ENCODE measurements around the gene PCBD2. TPM values are rescaled to one million over a fixed set of nuclear protein-coding genes. Genes with fewer than 3 reads are reported as not detected.
A peak's percentile ranks its signal among the peaks of the same experiment; 100 is the strongest.

Gene PCBD2
- polyA plus RNA-seq, 1 experiment = 3.3 TPM

- POLR2A ChIA-PET = no interaction called here
- peak; percentile 36 for TF ChIP-seq CTCF (IDR thresholded peaks at IDR 0.05; ENCODE audit: insufficient read depth, low read depth, low read length)
- H3K4me3 ChIP-seq (ENCODE audit: low read depth, low read length) = no peak overlapping the region
- CTCF ChIA-PET = interaction anchor here (0.7 to 2.5 kb wide), 12 partner anchors 11 to 318 kb away, joined by 3 to 13 read pairs (median 3); no protein-coding TSS in a partner anchor
- H3K36me3 ChIP-seq (ENCODE audit: control insufficient read depth, insufficient read depth, low read length) = no peaks in the 10 kb centered on the region
- H3K27me3 ChIP-seq (ENCODE audit: control insufficient read depth, insufficient read depth, low read length) = no peaks in the 10 kb centered on the region
- DNase-seq (ENCODE audit: low read depth) = no peak
Observed at GRCh38 chr5:135010502-135011354, 105.8 kb downstream of the PCBD2 start.

GRCh38 chr5:135011355-135012032, 106.6 kb downstream of the PCBD2 start:
- no peak for TF ChIP-seq CTCF (IDR thresholded peaks at IDR 0.05; ENCODE audit: insufficient read depth, low read depth, low read length)
- Histone ChIP-seq H3K27me3 (ENCODE audit: control insufficient read depth, insufficient read depth, low read length) (no peaks in the 10 kb centered on the region), H3K36me3 (ENCODE audit: control insufficient read depth, insufficient read depth, low read length) (no peaks in the 10 kb centered on the region), H3K4me3 (ENCODE audit: low read depth, low read length) (no peak overlapping the region)
- no peak for DNase-seq (ENCODE audit: low read depth)
- ChIA-PET CTCF (interaction anchor here (0.7 to 2.5 kb wide), 11 partner anchors 11 to 414 kb away, joined by 3 to 13 read pairs (median 4); no protein-coding TSS in a partner anchor), POLR2A (no interaction called here)

DNA sequence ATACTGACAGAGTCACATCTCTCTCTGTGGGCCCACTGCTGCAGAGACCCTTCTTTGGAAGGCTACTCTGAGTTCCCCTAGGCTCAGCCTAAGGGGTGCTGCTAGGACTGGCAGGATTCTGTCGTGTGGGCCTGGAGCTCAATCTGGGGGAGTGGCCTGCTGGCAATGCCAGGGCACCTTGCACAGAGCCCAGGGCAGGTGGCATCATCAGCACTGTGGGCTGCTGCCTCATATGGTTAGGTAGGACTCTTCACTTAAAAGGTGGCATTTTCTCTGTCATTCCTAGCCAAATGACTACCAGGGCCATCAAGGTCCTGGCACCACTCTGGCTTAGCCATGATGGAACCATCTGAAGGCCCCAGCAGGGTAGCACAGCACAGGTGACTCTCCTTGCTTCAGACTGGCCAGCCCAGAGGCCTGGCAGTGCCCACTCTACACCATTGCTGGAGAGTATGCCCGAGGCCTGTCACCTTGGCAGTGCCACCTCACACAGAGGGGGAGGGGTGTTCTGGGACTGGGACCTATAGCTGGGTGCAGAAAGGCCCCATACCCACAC, 107.2 kb downstream of the PCBD2 start:
- DNase-seq (ENCODE audit: low read depth) = no peak
- ChIA-PET CTCF (interaction anchor here (0.5 to 2.5 kb wide), 7 partner anchors 10 to 414 kb away, joined by 3 to 13 read pairs (median 5); no protein-coding TSS in a partner anchor), POLR2A (no interaction called here)
- TF ChIP-seq CTCF (IDR thresholded peaks at IDR 0.05; ENCODE audit: insufficient read depth, low read depth, low read length) = no peak
- Histone ChIP-seq H3K4me3 (ENCODE audit: low read depth, low read length) (no peak overlapping the region), H3K36me3 (ENCODE audit: control insufficient read depth, insufficient read depth, low read length) (no peaks in the 10 kb centered on the region), H3K27me3 (ENCODE audit: control insufficient read depth, insufficient read depth, low read length) (no peaks in the 10 kb centered on the region)

Small RNA genes lying within 50 kb of the gene (small RNA-seq; reads per million reads assigned to genes)
- gene MIR4461 (ENCODE audit: insufficient read length, low read depth, low replicate concordance) (not detected), gene MTND3P25 (ENCODE audit: insufficient read length, low read depth, low replicate concordance) (4.0 reads per million, percentile 53 among the genes with 10 or more reads in this experiment), gene MTND4LP30 (ENCODE audit: insufficient read length, low read depth, low replicate concordance) (not detected)

Other genes starting within 250 kb of the PCBD2 start
- 16.6 and 16.9 TPM in 2 replicates for gene CAMLG, start 166.6 kb upstream of the PCBD2 start, polyA plus RNA-seq (2011; rRNA removed)
- 19.4 and 27.2 TPM in 2 replicates for gene DDX46, start 146.4 kb upstream of the PCBD2 start, polyA plus RNA-seq (2011; rRNA removed)
- 41.7 and 50.3 TPM in 2 replicates for gene C5orf24, start 59.2 kb upstream of the PCBD2 start, polyA plus RNA-seq (2011; rRNA removed)
- 124 and 178 TPM in 2 replicates for gene TXNDC15, start 30.8 kb upstream of the PCBD2 start, polyA plus RNA-seq (2011; rRNA removed)
- gene CATSPER3, start 62.8 kb downstream of the PCBD2 start, polyA plus RNA-seq (2011; rRNA removed) = 0.38 and 0.43 TPM in 2 replicates
- gene PITX1, start 129.1 kb downstream of the PCBD2 start, polyA plus RNA-seq (2011; rRNA removed) = 9.1 and 14.3 TPM in 2 replicates

Measured in BJ (cell line).